ENCODE results near the gene RFX7.

The RFX7 gene

DNA sequence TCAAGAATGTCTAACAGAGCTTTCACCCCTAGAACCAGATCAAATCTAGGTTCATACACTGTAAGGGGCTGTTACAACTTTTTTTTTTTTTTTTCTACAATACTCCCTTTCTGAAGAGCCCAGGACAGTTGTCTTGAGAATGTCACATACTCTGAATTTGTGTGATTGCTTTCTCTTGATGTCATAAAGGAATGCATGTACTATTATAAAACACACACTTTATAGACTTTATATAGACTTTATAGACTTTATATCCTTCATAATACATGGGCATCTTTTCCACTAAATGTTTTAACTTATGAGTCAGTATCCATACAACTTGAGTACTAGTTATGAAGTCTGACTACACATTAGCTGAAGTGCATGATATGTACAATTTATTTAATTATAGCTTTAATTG is 26.3 kb downstream of the RFX7 start:
- H3K9ac ChIP-seq (ENCODE audit: low read length), result no peak overlapping the region

DNA sequence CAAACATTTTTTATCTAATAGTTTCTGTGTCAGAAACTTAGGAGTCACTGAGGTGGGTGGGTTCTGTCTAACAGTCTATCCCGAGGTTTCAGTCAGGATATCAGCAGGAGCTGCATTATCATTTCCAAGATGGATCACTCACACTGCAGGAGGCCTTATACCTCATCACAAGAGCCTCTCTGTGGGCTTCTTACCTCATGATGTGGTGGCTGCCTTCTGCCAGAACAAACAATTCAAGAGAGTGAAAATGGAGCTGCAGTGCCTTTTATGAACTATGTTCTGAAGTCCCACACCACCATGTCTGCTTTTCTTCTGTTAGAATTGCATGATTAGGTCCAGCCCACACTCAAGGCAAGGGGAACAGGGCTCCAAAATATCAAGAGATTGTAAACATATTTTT is 27.9 kb downstream of the RFX7 start:
- Histone ChIP-seq H3K79me2 (ENCODE audit: insufficient read depth, low read length) (peaks cover 84% of the 10 kb centered on the region), H2AFZ (ENCODE audit: low read depth, low read length, severe bottlenecking) (no peak overlapping the region), H3K9me2 (replicated peaks; ENCODE audit: insufficient read depth, low read length) (no peaks in the 10 kb centered on the region), H3K9me3 (ENCODE audit: insufficient read depth, low read length) (no peaks in the 10 kb centered on the region), H3K27me3 (ENCODE audit: low read length) (no peaks in the 10 kb centered on the region), H3K9ac (ENCODE audit: low read length) (no peak overlapping the region), H3K4me2 (ENCODE audit: low read depth, low read length, poor library complexity, severe bottlenecking) (no peak overlapping the region), H4K20me1 (ENCODE audit: low read depth, low read length) (peaks cover 9% of the 10 kb centered on the region), H3F3A (ENCODE audit: insufficient read depth) (peaks cover 7% of the 10 kb centered on the region; the same call in 1 of the 2 replicates), H3K27ac (ENCODE audit: low read depth, low read length) (no peak overlapping the region), H3K36me3 (ENCODE audit: low read length) (peaks cover 19% of the 10 kb centered on the region; the same call in 1 of the 2 replicates), H3K4me3 (ENCODE audit: insufficient read depth, low read length, poor library complexity, severe bottlenecking) (no peak overlapping the region)
- TF ChIP-seq EZH2phosphoT487 (conservative IDR thresholded peaks at IDR 0.05; ENCODE audit: low read length), result no peak
- TF ChIP-seq, protein P1, sequence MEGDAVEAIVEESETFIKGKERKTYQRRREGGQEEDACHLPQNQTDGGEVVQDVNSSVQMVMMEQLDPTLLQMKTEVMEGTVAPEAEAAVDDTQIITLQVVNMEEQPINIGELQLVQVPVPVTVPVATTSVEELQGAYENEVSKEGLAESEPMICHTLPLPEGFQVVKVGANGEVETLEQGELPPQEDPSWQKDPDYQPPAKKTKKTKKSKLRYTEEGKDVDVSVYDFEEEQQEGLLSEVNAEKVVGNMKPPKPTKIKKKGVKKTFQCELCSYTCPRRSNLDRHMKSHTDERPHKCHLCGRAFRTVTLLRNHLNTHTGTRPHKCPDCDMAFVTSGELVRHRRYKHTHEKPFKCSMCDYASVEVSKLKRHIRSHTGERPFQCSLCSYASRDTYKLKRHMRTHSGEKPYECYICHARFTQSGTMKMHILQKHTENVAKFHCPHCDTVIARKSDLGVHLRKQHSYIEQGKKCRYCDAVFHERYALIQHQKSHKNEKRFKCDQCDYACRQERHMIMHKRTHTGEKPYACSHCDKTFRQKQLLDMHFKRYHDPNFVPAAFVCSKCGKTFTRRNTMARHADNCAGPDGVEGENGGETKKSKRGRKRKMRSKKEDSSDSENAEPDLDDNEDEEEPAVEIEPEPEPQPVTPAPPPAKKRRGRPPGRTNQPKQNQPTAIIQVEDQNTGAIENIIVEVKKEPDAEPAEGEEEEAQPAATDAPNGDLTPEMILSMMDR (IDR thresholded peaks at IDR 0.05; ENCODE audit: insufficient read depth, low read length, poor library complexity, severe bottlenecking), result no peak

More for the DNA sequence above, 26.3 kb downstream of the RFX7 start:
- Histone ChIP-seq H3K4me3 (ENCODE audit: insufficient read depth, low read length, poor library complexity, severe bottlenecking) (no peak overlapping the region), H3K79me2 (ENCODE audit: insufficient read depth, low read length) (peaks cover 78% of the 10 kb centered on the region), H3K4me2 (ENCODE audit: low read depth, low read length, poor library complexity, severe bottlenecking) (no peak overlapping the region), H4K20me1 (ENCODE audit: low read depth, low read length) (peaks cover 9% of the 10 kb centered on the region), H2AFZ (ENCODE audit: low read depth, low read length, severe bottlenecking) (no peak overlapping the region), H3K27ac (ENCODE audit: low read depth, low read length) (no peak overlapping the region), H3K36me3 (ENCODE audit: low read length) (peaks cover 16% of the 10 kb centered on the region; the same call in 1 of the 2 replicates), H3K9me3 (ENCODE audit: insufficient read depth, low read length) (no peaks in the 10 kb centered on the region), H3F3A (ENCODE audit: insufficient read depth) (peaks cover 7% of the 10 kb centered on the region; the same call in 1 of the 2 replicates), H3K27me3 (ENCODE audit: low read length) (no peaks in the 10 kb centered on the region), H3K9me2 (replicated peaks; ENCODE audit: insufficient read depth, low read length) (no peaks in the 10 kb centered on the region)
- TF ChIP-seq, protein P1 (IDR thresholded peaks at IDR 0.05; ENCODE audit: insufficient read depth, low read length, poor library complexity, severe bottlenecking), result no peak
- TF ChIP-seq EZH2phosphoT487 (conservative IDR thresholded peaks at IDR 0.05; ENCODE audit: low read length), result no peak

DNA sequence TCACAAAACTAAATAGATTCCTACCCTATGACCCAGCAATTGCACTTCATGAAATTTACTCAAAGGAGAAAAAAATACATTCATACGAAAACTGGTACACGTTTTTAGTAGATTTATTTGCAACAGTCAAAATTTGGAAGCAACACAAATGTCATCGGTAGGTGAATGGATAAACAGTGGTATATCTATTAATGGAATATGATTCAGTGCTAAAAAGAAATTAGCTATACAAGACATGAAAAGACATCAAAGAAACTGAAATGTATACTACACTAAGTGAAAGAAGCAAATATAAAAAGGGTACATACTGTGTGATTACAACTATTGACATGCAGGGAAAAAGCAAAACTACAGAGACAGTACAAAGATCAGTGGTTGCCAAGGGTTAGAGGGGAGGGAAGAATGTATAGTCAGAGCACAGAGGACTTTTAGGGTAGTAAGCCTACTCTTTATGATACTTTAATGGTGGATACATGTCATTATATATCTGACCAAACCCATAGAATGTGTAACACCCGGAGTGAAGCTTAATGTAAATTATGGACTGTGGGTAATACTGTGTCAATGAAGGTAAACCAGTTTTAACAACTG is 31.6 kb downstream of the RFX7 start:
- no peak overlapping the region for H3K27ac ChIP-seq (ENCODE audit: low read depth, low read length)
- H4K20me1 ChIP-seq (ENCODE audit: low read depth, low read length), result peaks cover 26% of the 10 kb centered on the region
- H2AFZ ChIP-seq (ENCODE audit: low read depth, low read length, severe bottlenecking), result no peak overlapping the region
- H3K9me3 ChIP-seq (ENCODE audit: insufficient read depth, low read length), result no peaks in the 10 kb centered on the region
- H3K79me2 ChIP-seq (ENCODE audit: insufficient read depth, low read length), result peaks cover 99% of the 10 kb centered on the region
- H3K4me2 ChIP-seq (ENCODE audit: low read depth, low read length, poor library complexity, severe bottlenecking), result no peak overlapping the region
- no peaks in the 10 kb centered on the region for H3K27me3 ChIP-seq (ENCODE audit: low read length)
- H3K4me3 ChIP-seq (ENCODE audit: insufficient read depth, low read length, poor library complexity, severe bottlenecking), result no peak overlapping the region
- H3K9me2 ChIP-seq (replicated peaks; ENCODE audit: insufficient read depth, low read length), result no peaks in the 10 kb centered on the region
- no peak for TF ChIP-seq EZH2phosphoT487 (conservative IDR thresholded peaks at IDR 0.05; ENCODE audit: low read length)
- TF ChIP-seq, protein P1 (IDR thresholded peaks at IDR 0.05; ENCODE audit: insufficient read depth, low read length, poor library complexity, severe bottlenecking), result no peak
- peaks cover 19% of the 10 kb centered on the region; the same call in 1 of the 2 replicates for H3K36me3 ChIP-seq (ENCODE audit: low read length)
- H3K9ac ChIP-seq (ENCODE audit: low read length), result no peak overlapping the region
- H3F3A ChIP-seq (ENCODE audit: insufficient read depth), result peaks cover 23% of the 10 kb centered on the region

Measured in SU-DHL-6 (cell line).